Loucy (cell line): ENCODE data around the gene TRUB2.

ENCODE experiments used
- H2AFZ ChIP-seq: fragments of 200-600 bp; sonication (generic); 2 replicates; pipeline ENCODE4 v1.6.0; 2016; ENCODE audit warnings: antibody characterized with exemption, mild to moderate bottlenecking, low read length, moderate library complexity
- H3F3A ChIP-seq: fragments of 200-600 bp; 2 replicates; pipeline ENCODE4 v1.6.0; 2016; ENCODE audit warnings: antibody characterized with exemption, low read depth, mild to moderate bottlenecking
- H3K27me3 ChIP-seq: fragments of 200-600 bp; sonication (generic); 2 replicates; pipeline ENCODE4 v1.6.1; 2014; ENCODE audit warnings: low read length, mild to moderate bottlenecking; ENCODE audit not compliant: insufficient read depth, poor library complexity, severe bottlenecking
- H3K36me3 ChIP-seq: fragments of 200-600 bp; sonication (generic); 2 replicates; pipeline ENCODE4 v1.6.1; 2016; ENCODE audit warnings: low read length; ENCODE audit not compliant: insufficient read depth
- H3K4me1 ChIP-seq: fragments of 200-600 bp; sonication (generic); 2 replicates; pipeline ENCODE4 v1.5.1; 2014; ENCODE audit warnings: low read length, mild to moderate bottlenecking; ENCODE audit not compliant: insufficient read depth, poor library complexity, severe bottlenecking
- H3K4me2 ChIP-seq: fragments of 200-600 bp; sonication (generic); 2 replicates; pipeline ENCODE4 v1.6.0; 2014; ENCODE audit warnings: antibody characterized with exemption, low read length, low read depth, mild to moderate bottlenecking; ENCODE audit not compliant: poor library complexity, severe bottlenecking
- H3K4me3 ChIP-seq: fragments of 200-600 bp; sonication (generic); 2 replicates; pipeline ENCODE4 v1.5.1; 2014; ENCODE audit warnings: low read length, mild to moderate bottlenecking, mixed read lengths; ENCODE audit not compliant: poor library complexity, severe bottlenecking
- H3K79me2 ChIP-seq: fragments of 200-600 bp; sonication (generic); 2 replicates; pipeline ENCODE4 v1.6.1; 2014; ENCODE audit warnings: low read length; ENCODE audit not compliant: insufficient read depth
- H3K9ac ChIP-seq: fragments of 200-600 bp; sonication (generic); 2 replicates; pipeline ENCODE4 v1.6.0; 2014; ENCODE audit warnings: mild to moderate bottlenecking, low read depth, low read length, moderate library complexity; ENCODE audit not compliant: poor library complexity, severe bottlenecking
- H3K9me2 ChIP-seq: fragments of 200-600 bp; sonication (generic); replicated peaks from 2 replicates; pipeline ENCODE4 v1.6.1; 2016; ENCODE audit warnings: low read depth, low read length, mixed read lengths
- H3K9me3 ChIP-seq: fragments of 200-600 bp; sonication (generic); 2 replicates; pipeline ENCODE4 v1.6.1; 2014; ENCODE audit warnings: mild to moderate bottlenecking, antibody characterized with exemption, low read length, low read depth; ENCODE audit not compliant: insufficient read depth
- H4K20me1 ChIP-seq: fragments of 200-600 bp; sonication (generic); 2 replicates; pipeline ENCODE4 v1.6.0; 2014; ENCODE audit warnings: antibody characterized with exemption, low read length, mild to moderate bottlenecking; ENCODE audit not compliant: insufficient read depth, poor library complexity, severe bottlenecking
- EZH2phosphoT487 ChIP-seq: fragments of 200-600 bp; IDR thresholded peaks from 2 replicates; pipeline ENCODE4 v1.6.1; 2018; ENCODE audit warnings: antibody characterized with exemption, mild to moderate bottlenecking, moderate library complexity, borderline replicate concordance
- TF ChIP-seq, protein P1 (sequence below): fragments of 200-600 bp; sonication (generic); conservative IDR thresholded peaks from 2 replicates; pipeline ENCODE4 v1.5.1; 2014; ENCODE audit warnings: mild to moderate bottlenecking, antibody characterized with exemption, low read length

The TRUB2 gene

DNA sequence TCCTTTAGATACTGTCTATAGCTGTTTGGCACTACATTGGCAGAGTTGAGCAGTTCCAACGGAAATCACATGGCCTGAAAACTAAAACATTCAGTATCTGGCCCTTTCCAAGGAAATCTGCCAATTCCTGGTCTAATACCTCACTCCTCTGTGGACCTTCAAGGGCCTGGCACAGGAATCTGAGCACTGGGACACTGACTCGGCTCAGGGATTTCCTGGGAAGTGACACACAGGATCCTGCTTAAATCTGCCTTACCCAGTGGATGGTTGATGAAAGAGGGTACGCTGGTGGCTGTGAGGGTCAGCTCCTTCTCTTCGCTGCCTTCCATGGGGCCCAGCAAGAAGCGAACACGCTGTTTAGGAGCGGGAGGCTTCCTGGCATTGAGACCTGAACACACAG lies 904 bp downstream of the TRUB2 start:
- TF ChIP-seq, protein P1, sequence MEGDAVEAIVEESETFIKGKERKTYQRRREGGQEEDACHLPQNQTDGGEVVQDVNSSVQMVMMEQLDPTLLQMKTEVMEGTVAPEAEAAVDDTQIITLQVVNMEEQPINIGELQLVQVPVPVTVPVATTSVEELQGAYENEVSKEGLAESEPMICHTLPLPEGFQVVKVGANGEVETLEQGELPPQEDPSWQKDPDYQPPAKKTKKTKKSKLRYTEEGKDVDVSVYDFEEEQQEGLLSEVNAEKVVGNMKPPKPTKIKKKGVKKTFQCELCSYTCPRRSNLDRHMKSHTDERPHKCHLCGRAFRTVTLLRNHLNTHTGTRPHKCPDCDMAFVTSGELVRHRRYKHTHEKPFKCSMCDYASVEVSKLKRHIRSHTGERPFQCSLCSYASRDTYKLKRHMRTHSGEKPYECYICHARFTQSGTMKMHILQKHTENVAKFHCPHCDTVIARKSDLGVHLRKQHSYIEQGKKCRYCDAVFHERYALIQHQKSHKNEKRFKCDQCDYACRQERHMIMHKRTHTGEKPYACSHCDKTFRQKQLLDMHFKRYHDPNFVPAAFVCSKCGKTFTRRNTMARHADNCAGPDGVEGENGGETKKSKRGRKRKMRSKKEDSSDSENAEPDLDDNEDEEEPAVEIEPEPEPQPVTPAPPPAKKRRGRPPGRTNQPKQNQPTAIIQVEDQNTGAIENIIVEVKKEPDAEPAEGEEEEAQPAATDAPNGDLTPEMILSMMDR, result no peak
- TF ChIP-seq EZH2phosphoT487, result no peak

DNA sequence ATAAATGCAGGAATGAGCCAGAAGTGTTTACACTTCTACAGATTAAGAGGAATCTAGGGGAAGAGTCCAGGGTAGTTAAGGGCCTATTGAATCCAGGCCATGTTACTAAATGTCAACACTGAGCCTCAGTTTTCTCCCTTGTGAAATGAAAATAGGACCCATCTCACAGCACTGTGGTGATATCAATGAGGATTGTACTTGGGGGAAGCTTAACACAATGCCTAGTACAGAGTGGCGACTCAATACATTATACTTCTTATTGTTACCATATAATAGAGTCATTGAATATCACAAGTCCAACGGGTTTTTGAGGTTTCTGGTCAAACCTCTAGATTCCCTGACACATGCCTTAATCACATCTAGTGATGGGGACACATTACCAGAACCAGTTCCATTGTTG lies 4.6 kb downstream of the TRUB2 start:
- no peaks in the 10 kb centered on the region for H3K9me2 ChIP-seq
- H3K4me2 ChIP-seq, result no peak overlapping the region
- H3K27me3 ChIP-seq, result no peaks in the 10 kb centered on the region
- peaks cover 8% of the 10 kb centered on the region for H3K4me1 ChIP-seq
- peaks cover 14% of the 10 kb centered on the region for H3K79me2 ChIP-seq
- no peak overlapping the region for H3K4me3 ChIP-seq
- no peaks in the 10 kb centered on the region for H3F3A ChIP-seq
- H4K20me1 ChIP-seq, result no peaks in the 10 kb centered on the region
- TF ChIP-seq, protein P1, result no peak
- no peak for TF ChIP-seq EZH2phosphoT487
- H3K36me3 ChIP-seq, result peaks cover 18% of the 10 kb centered on the region; the same call in 1 of the 2 replicates
- no peaks in the 10 kb centered on the region for H3K9me3 ChIP-seq
- H3K9ac ChIP-seq, result no peak overlapping the region
- H2AFZ ChIP-seq, result no peak overlapping the region

More for the DNA sequence above, 904 bp downstream of the TRUB2 start:
- Histone ChIP-seq H4K20me1 (peaks cover 7% of the 10 kb centered on the region), H3K9me2 (no peaks in the 10 kb centered on the region), H3K9ac (peak overlapping the region; percentile 86), H3K36me3 (peaks cover 11% of the 10 kb centered on the region; the same call in 1 of the 2 replicates), H3K79me2 (peaks cover 38% of the 10 kb centered on the region), H3F3A (no peaks in the 10 kb centered on the region), H3K4me3 (peak overlapping the region; percentile 95), H3K4me2 (peak overlapping the region; percentile 76), H2AFZ (no peak overlapping the region), H3K4me1 (peaks cover 8% of the 10 kb centered on the region), H3K9me3 (no peaks in the 10 kb centered on the region), H3K27me3 (no peaks in the 10 kb centered on the region)

DNA sequence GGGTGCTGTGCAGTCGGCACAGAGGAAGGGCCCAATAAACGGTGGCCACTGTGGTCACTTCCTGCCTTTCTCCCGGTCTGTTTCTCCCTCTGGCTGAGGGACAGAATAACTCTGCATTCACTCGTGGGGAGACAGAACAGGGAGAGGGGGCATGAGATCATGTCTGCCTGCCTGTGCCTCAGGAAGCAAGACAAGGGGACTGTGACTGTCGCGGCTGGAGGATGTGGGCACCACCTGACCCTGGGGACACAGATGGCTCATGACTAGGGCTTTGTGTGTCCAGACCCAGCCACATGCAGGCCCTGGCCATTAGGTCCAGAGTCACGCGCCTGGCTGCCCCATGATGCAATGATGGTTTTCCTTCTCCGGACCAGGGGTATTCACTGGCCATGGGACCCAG lies 5.8 kb downstream of the TRUB2 start:
- no peaks in the 10 kb centered on the region for H3K9me3 ChIP-seq
- no peak overlapping the region for H3K4me3 ChIP-seq
- no peak overlapping the region for H3K4me2 ChIP-seq
- no peaks in the 10 kb centered on the region for H3F3A ChIP-seq
- TF ChIP-seq, protein P1, result no peak
- TF ChIP-seq EZH2phosphoT487, result no peak
- H3K9ac ChIP-seq, result no peak overlapping the region
- peaks cover 6% of the 10 kb centered on the region for H3K4me1 ChIP-seq
- H3K27me3 ChIP-seq, result no peaks in the 10 kb centered on the region
- H3K79me2 ChIP-seq, result peaks cover 7% of the 10 kb centered on the region
- peaks cover 18% of the 10 kb centered on the region; the same call in 1 of the 2 replicates for H3K36me3 ChIP-seq
- H3K9me2 ChIP-seq, result no peaks in the 10 kb centered on the region
- no peaks in the 10 kb centered on the region for H4K20me1 ChIP-seq
- H2AFZ ChIP-seq, result no peak overlapping the region
